Osteocyte (in vitro differentiated cells): ENCODE measurements around the gene SNCB. TPM values are rescaled to one million over a fixed set of nuclear protein-coding genes. Genes with fewer than 3 reads are reported as not detected.

Experiments used
- DNase-seq: peaks from one replicate; pipeline ENCODE4 v3.0.0; 2021; ENCODE audit warnings: mixed read lengths; ENCODE audit not compliant: unreplicated experiment; ENCODE audit errors: extremely low spot score
- H3K27ac Mint-ChIP-seq: one replicate; pipeline ENCODE4 v1.8.0; 2021; ENCODE audit warnings: mild to moderate bottlenecking, mixed read lengths; ENCODE audit not compliant: unreplicated experiment
- H3K27me3 Mint-ChIP-seq: one replicate; pipeline ENCODE4 v1.8.0; 2021; ENCODE audit warnings: mixed read lengths; ENCODE audit not compliant: unreplicated experiment
- H3K36me3 Mint-ChIP-seq: one replicate; pipeline ENCODE4 v1.8.0; 2021; ENCODE audit warnings: mixed read lengths; ENCODE audit not compliant: unreplicated experiment
- H3K4me1 Mint-ChIP-seq: one replicate; pipeline ENCODE4 v1.8.0; 2021; ENCODE audit warnings: mixed read lengths; ENCODE audit not compliant: unreplicated experiment
- H3K4me3 Mint-ChIP-seq: one replicate; pipeline ENCODE4 v1.8.0; 2021; ENCODE audit warnings: mild to moderate bottlenecking, moderate library complexity, mixed read lengths; ENCODE audit not compliant: unreplicated experiment
- H3K9me3 Mint-ChIP-seq: one replicate; pipeline ENCODE4 v1.8.0; 2021; ENCODE audit warnings: mixed read lengths; ENCODE audit not compliant: unreplicated experiment
- CTCF ChIP-seq: fragments of 200-600 bp; sonication (generic); IDR thresholded peaks from 2 replicates; pipeline ENCODE4 v1.5.0; 2021; ENCODE audit warnings: antibody characterized with exemption, mild to moderate bottlenecking, moderate library complexity
- total RNA-seq: library from RNA; stranded (reverse); gene quantifications from 2 replicates; pipeline ENCODE4 v1.2.1, GENCODE V29; 2021

The SNCB gene
- total RNA-seq, 1 donor from 2014 or later, result not detected

GRCh38 chr5:176625966-176626875 lies 4.1 kb downstream of the SNCB start:
- Mint-ChIP-seq H3K9me3 (no peaks in the 10 kb centered on the region), H3K4me3 (no peak overlapping the region), H3K4me1 (peaks cover 11% of the 10 kb centered on the region), H3K27me3 (peaks cover 61% of the 10 kb centered on the region), H3K36me3 (no peaks in the 10 kb centered on the region), H3K27ac (no peak overlapping the region)
- TF ChIP-seq CTCF, result no peak
- DNase-seq, result no peak

GRCh38 chr5:176625512-176625911 lies 4.8 kb downstream of the SNCB start:
- no peaks in the 10 kb centered on the region for H3K9me3 Mint-ChIP-seq

GRCh38 chr5:176624938-176625337 lies 5.4 kb downstream of the SNCB start:
- DNase-seq, result no peak
- no peak overlapping the region for H3K27ac Mint-ChIP-seq
- H3K4me1 Mint-ChIP-seq, result peaks cover 14% of the 10 kb centered on the region
- TF ChIP-seq CTCF, result no peak
- no peaks in the 10 kb centered on the region for H3K36me3 Mint-ChIP-seq
- H3K4me3 Mint-ChIP-seq, result no peak overlapping the region
- peaks cover 64% of the 10 kb centered on the region for H3K27me3 Mint-ChIP-seq
- no peaks in the 10 kb centered on the region for H3K9me3 Mint-ChIP-seq

More at GRCh38 chr5:176625512-176625911, 4.8 kb downstream of the SNCB start:
- no peak overlapping the region for H3K27ac Mint-ChIP-seq
- peaks cover 9% of the 10 kb centered on the region for H3K4me1 Mint-ChIP-seq
- H3K4me3 Mint-ChIP-seq, result no peak overlapping the region
- H3K27me3 Mint-ChIP-seq, result peaks cover 59% of the 10 kb centered on the region
- no peak for DNase-seq
- no peaks in the 10 kb centered on the region for H3K36me3 Mint-ChIP-seq
- TF ChIP-seq CTCF, result no peak

GRCh38 chr5:176624142-176624541 lies 6.2 kb downstream of the SNCB start:
- Mint-ChIP-seq H3K4me1 (peaks cover 9% of the 10 kb centered on the region), H3K9me3 (no peaks in the 10 kb centered on the region), H3K4me3 (no peak overlapping the region), H3K27me3 (peaks cover 60% of the 10 kb centered on the region), H3K27ac (no peak overlapping the region), H3K36me3 (no peaks in the 10 kb centered on the region)
- no peak for TF ChIP-seq CTCF
- no peak for DNase-seq

- no peak overlapping the region for H3K4me3 Mint-ChIP-seq
- H3K27me3 Mint-ChIP-seq, result peaks cover 54% of the 10 kb centered on the region
- no peak overlapping the region for H3K27ac Mint-ChIP-seq
- no peak for TF ChIP-seq CTCF
- no peaks in the 10 kb centered on the region for H3K9me3 Mint-ChIP-seq
- no peaks in the 10 kb centered on the region for H3K36me3 Mint-ChIP-seq
- no peak for DNase-seq
- H3K4me1 Mint-ChIP-seq, result peaks cover 10% of the 10 kb centered on the region
Measured at GRCh38 chr5:176621661-176622079, 8.7 kb downstream of the SNCB start.
